Measurements from ENCODE around the gene TXLNA.

Gene TXLNA

GRCh38 chr1:32208891-32209328, 29.4 kb downstream of the TXLNA start, which contains the start of gene DCDC2B:
TSS of gene DCDC2B (plus strand) at chr1:32209089. CDS start at chr1:32209094, 5 bp downstream.
- no peak for DNase-seq (ENCODE audit: low read depth in 1 of 2, low spot score in 1 of 2)

- DNase-seq (ENCODE audit: low read depth in 1 of 2, low spot score in 1 of 2), result peak in 1 of 2 donors; percentile 39
These were observed 36.4 kb downstream of the TXLNA start for GRCh38 chr1:32215629-32216480.

GRCh38 chr1:32216566-32216965, 37.1 kb downstream of the TXLNA start:
- DNase-seq (ENCODE audit: low read depth in 1 of 2, low spot score in 1 of 2), result no peak

- DNase-seq (ENCODE audit: low read depth in 1 of 2, low spot score in 1 of 2), result no peak
These were observed 39.5 kb downstream of the TXLNA start for GRCh38 chr1:32219022-32219421.

GRCh38 chr1:32220746-32221580, 41.5 kb downstream of the TXLNA start:
- DNase-seq (ENCODE audit: low read depth in 1 of 2, low spot score in 1 of 2), result no peak

GRCh38 chr1:32221581-32221979, 42.1 kb downstream of the TXLNA start:
- no peak for DNase-seq (ENCODE audit: low read depth in 1 of 2, low spot score in 1 of 2)

GRCh38 chr1:32221980-32222755, 42.7 kb downstream of the TXLNA start, which contains the start of the genes EIF3I and TMEM234:
TSS of gene EIF3I (plus strand) at chr1:32222407. CDS start at chr1:32222442, 35 bp downstream.
TSS of gene TMEM234 (minus strand) at chr1:32222353. CDS start at chr1:32222322, 31 bp downstream.
- DNase-seq (ENCODE audit: low read depth in 1 of 2, low spot score in 1 of 2), result peak; percentile 79 to 80

- DNase-seq (ENCODE audit: low read depth in 1 of 2, low spot score in 1 of 2), result no peak
These were observed 44.2 kb downstream of the TXLNA start for GRCh38 chr1:32223683-32224082.

GRCh38 chr1:32224285-32224684, 44.8 kb downstream of the TXLNA start:
- no peak for DNase-seq (ENCODE audit: low read depth in 1 of 2, low spot score in 1 of 2)

GRCh38 chr1:32228771-32229170, 49.3 kb downstream of the TXLNA start:
- DNase-seq (ENCODE audit: low read depth in 1 of 2, low spot score in 1 of 2), result no peak

- DNase-seq (ENCODE audit: low read depth in 1 of 2, low spot score in 1 of 2), result no peak
These were observed 52.5 kb downstream of the TXLNA start for GRCh38 chr1:32231843-32232432.

GRCh38 chr1:32232558-32233304, 53.3 kb downstream of the TXLNA start:
- DNase-seq (ENCODE audit: low read depth in 1 of 2, low spot score in 1 of 2), result no peak

GRCh38 chr1:32234792-32235191, 55.3 kb downstream of the TXLNA start:
- DNase-seq (ENCODE audit: low read depth in 1 of 2, low spot score in 1 of 2), result no peak

- DNase-seq (ENCODE audit: low read depth in 1 of 2, low spot score in 1 of 2), result no peak
These were observed 59.9 kb downstream of the TXLNA start for GRCh38 chr1:32239337-32239736.

- DNase-seq (ENCODE audit: low read depth in 1 of 2, low spot score in 1 of 2), result no peak
These were observed 60.3 kb downstream of the TXLNA start for GRCh38 chr1:32239790-32240139.

- peak in 1 of 2 donors; percentile 39 for DNase-seq (ENCODE audit: low read depth in 1 of 2, low spot score in 1 of 2)
These were observed 60.9 kb downstream of the TXLNA start for GRCh38 chr1:32240140-32240951.

GRCh38 chr1:32241001-32241763, 61.7 kb downstream of the TXLNA start:
- no peak for DNase-seq (ENCODE audit: low read depth in 1 of 2, low spot score in 1 of 2)

GRCh38 chr1:32242341-32242851, 62.9 kb downstream of the TXLNA start:
- no peak for DNase-seq (ENCODE audit: low read depth in 1 of 2, low spot score in 1 of 2)

All from stimulated activated CD4-positive, alpha-beta T cell treated with anti-CD3 and anti-CD28 coated beads, Interleukin-15, amount 100 ng/mL, for 1 hour (primary cell).